ENCODE results near the gene HMCN2.

GRCh38 chr9:130363755-130364404 is 98.3 kb downstream of the HMCN2 start:
- TF ChIP-seq EP300 (IDR thresholded peaks at IDR 0.05) (no peak), CTCF (IDR thresholded peaks at IDR 0.05) (no peak)

Data from upper lobe of left lung (tissue), 4 donors.